HepG2 (cell line): ENCODE measurements around the gene ELP2. TPM values are rescaled to one million over a fixed set of nuclear protein-coding genes. Genes with fewer than 3 reads are reported as not detected.

Experiments
- ATAC-seq: fragments of 200-7000 bp; cut with Tn5 transposase; 3 replicates; pipeline ENCODE4 v1.9.1; 2020; ENCODE audit warnings: mild to moderate bottlenecking, moderate library complexity
- BruUV-seq: library from RNA; stranded (reverse); fragments of 400-500 nt; replicated peaks from 2 replicates; lab custom pipeline; 2021; lab: Mats Ljungman, UMichigan
- CTCF ChIA-PET: fragments of 300-600 bp; formaldehyde crosslinking; extraction: SDS; loops from one replicate; lab custom pipeline; 2021; ENCODE audit warnings: low total read pairs, inconsistent platforms, low intra/inter-chr PET ratio; lab: Yijun Ruan, JAX
- POLR2A ChIA-PET: fragments of 350-600 bp; sonication (Branson Sonifier 250); formaldehyde crosslinking; loops from one replicate; lab custom pipeline; 2020; ENCODE audit warnings: antibody characterized with exemption, inconsistent platforms; lab: Yijun Ruan, JAX
- DNase-seq: peaks from one replicate; pipeline ENCODE4 v3.0.0-alpha.2; 2015; ENCODE audit warnings: low spot score
- FAIRE-seq: peaks from 3 replicates; lab custom pipeline; 2011; peaks lifted over from hg19 to GRCh38; lab: Jason Lieb, UNC
- H2AFZ ChIP-seq: one replicate; pipeline ENCODE4 v1.6.1; 2011; ENCODE audit warnings: low read length, inconsistent platforms
- H3K27ac ChIP-seq: fragments of 300-600 bp; 3 replicates; pipeline ENCODE4 v1.8.0; 2011; ENCODE audit warnings: mixed run types, mild to moderate bottlenecking, mixed read lengths, low read length, inconsistent platforms; ENCODE audit not compliant: insufficient read depth; ENCODE audit errors: extremely low read length
- H3K27me3 ChIP-seq, 2 experiments: fragments of 200-600 bp in 1 of 2; 2 replicates in 1 of 2; 3 replicates in 1 of 2; pipeline versions ENCODE4 v1.6.0 to v1.8.0; 2011; ENCODE audit warnings: low read length in 2 of 2, mild to moderate bottlenecking in 2 of 2, moderate library complexity in 2 of 2, inconsistent platforms in 1 of 2; ENCODE audit not compliant: insufficient read depth in 2 of 2, control insufficient read depth in 1 of 2
- H3K36me3 ChIP-seq, 2 experiments: fragments of 200-600 bp in 1 of 2; replicated peaks in 1 of 2; 2 replicates in 1 of 2; 3 replicates in 1 of 2; pipeline versions ENCODE4 v1.5.1 to v1.8.0; 2011; ENCODE audit warnings: low read length in 2 of 2, inconsistent platforms in 1 of 2; ENCODE audit not compliant: insufficient read depth in 2 of 2, control insufficient read depth in 1 of 2
- H3K4me1 ChIP-seq: 2 replicates; pipeline ENCODE4 v1.5.1; 2012; ENCODE audit warnings: low read length, inconsistent platforms; ENCODE audit not compliant: insufficient read depth
- H3K4me2 ChIP-seq: 2 replicates; pipeline ENCODE4 v1.6.0; 2011; ENCODE audit warnings: low read depth, low read length, inconsistent platforms
- H3K4me3 ChIP-seq, 3 experiments: fragments of 200-600 bp in 1 of 3; sonication (generic), shearing (Covaris generic) in 1 of 3; replicated peaks in 1 of 3; 2 replicates each; pipeline ENCODE4 v1.5.1; 2011 to 2016; ENCODE audit warnings: low read length in 3 of 3, inconsistent platforms in 2 of 3, low read depth in 2 of 3, mild to moderate bottlenecking in 2 of 3, control low read depth in 1 of 3, mixed read lengths in 1 of 3; ENCODE audit not compliant: insufficient read depth in 1 of 3
- H3K79me2 ChIP-seq: one replicate; pipeline ENCODE4 v1.6.1; 2011; ENCODE audit warnings: low read length, inconsistent platforms; ENCODE audit not compliant: insufficient read depth
- H3K9ac ChIP-seq: 2 replicates; pipeline ENCODE4 v1.6.0; 2011; ENCODE audit warnings: mild to moderate bottlenecking, low read depth, low read length, inconsistent platforms; ENCODE audit not compliant: insufficient read depth
- H3K9me3 ChIP-seq: 2 replicates; pipeline ENCODE4 v1.5.1; 2012; ENCODE audit warnings: mild to moderate bottlenecking, low read length
- H4K20me1 ChIP-seq: 2 replicates; pipeline ENCODE4 v1.6.0; 2011; ENCODE audit warnings: inconsistent platforms, mild to moderate bottlenecking, low read length, moderate library complexity; ENCODE audit not compliant: insufficient read depth
- ATF1 ChIP-seq: IDR thresholded peaks from 2 replicates; pipeline ENCODE4 v1.6.1; 2016; ENCODE audit warnings: mild to moderate bottlenecking, control low read depth
- ERF ChIP-seq: IDR thresholded peaks from 2 replicates; pipeline ENCODE4 v1.6.1; 2018; ENCODE audit warnings: missing biosample characterization, missing genetic modification reagents
- HMG20B ChIP-seq: conservative IDR thresholded peaks from 2 replicates; pipeline ENCODE4 v1.6.1; 2016; ENCODE audit warnings: missing genetic modification reagents, missing compliant biosample characterization
- MATR3 ChIP-seq: sonication (generic); formaldehyde crosslinking; IDR thresholded peaks from 2 replicates; pipeline ENCODE4 v1.4.0; 2020; ENCODE audit warnings: missing genetic modification reagents
- NR2F6 ChIP-seq, 2 experiments: IDR thresholded peaks; 2 replicates each; pipeline ENCODE4 v1.6.1; 2016; ENCODE audit warnings: antibody characterized with exemption in 1 of 2, mild to moderate bottlenecking in 1 of 2
- PLSCR1 ChIP-seq: sonication (generic); formaldehyde crosslinking; IDR thresholded peaks from 2 replicates; pipeline ENCODE4 v1.5.0; 2020; ENCODE audit warnings: missing genetic modification reagents, mild to moderate bottlenecking, borderline replicate concordance
- POLR2G ChIP-seq: fragments of 200-400 bp; formaldehyde crosslinking; IDR thresholded peaks from 2 replicates; pipeline ENCODE4 v1.6.1; 2018; ENCODE audit warnings: mild to moderate bottlenecking, low read depth, low read length, moderate library complexity
- SNRNP70 ChIP-seq: fragments of 200-400 bp; formaldehyde crosslinking; IDR thresholded peaks from 2 replicates; pipeline ENCODE4 v1.6.1; 2017; ENCODE audit warnings: mild to moderate bottlenecking, low read depth, low read length, moderate library complexity
- ZNF354B ChIP-seq: sonication (generic); formaldehyde crosslinking; IDR thresholded peaks from 2 replicates; pipeline ENCODE4 v1.8.0; 2022; ENCODE audit warnings: mild to moderate bottlenecking, missing genetic modification reagents
- WGBS: methylation state at CpG from one replicate; pipeline ENCODE4 v1.1.6; 2017; ENCODE audit warnings: low lambda C conversion rate; 5-methylcytosine and 5-hydroxymethylcytosine counted together
- in situ Hi-C: cut with HindIII; loops from 2 replicates; pipeline ENCODE4 v1.10.0; 2017; ENCODE audit warnings: low pct_unique_long_range_greater_than_20kb; ENCODE audit not compliant: extremely low pct_ligation_motif_present
- intact Hi-C: fragments of 100-400 bp; cut with micrococcal nuclease; formaldehyde crosslinking; loops from one replicate; pipeline ENCODE4 v1.10.0; 2022; ENCODE audit not compliant: unreplicated experiment
- polyA plus RNA-seq, 8 experiments: library from polyadenylated mRNA; depleted of rRNA in 3 of 8; stranded (reverse) in 7 of 8; unstranded in 1 of 8; fragments of >200 nt; fragmentation: Illumina TruSeq in 4 of 8; extraction: Trizol in 4 of 8; gene quantifications; 2 replicates each; pipeline versions ENCODE4 v1.2.1 to v1.2.3, GENCODE V29; 2011 to 2016; ENCODE audit warnings: low read depth in 4 of 8, missing spikeins in 1 of 8, mixed read lengths in 1 of 8; ENCODE audit not compliant: insufficient read depth in 1 of 8
- total RNA-seq, 5 experiments: library from RNA; depleted of rRNA; stranded (reverse); fragments of >200 nt; fragmentation: Illumina TruSeq; extraction: Trizol; gene quantifications; 2 replicates each; pipeline ENCODE4 v1.2.3, GENCODE V29; 2016; ENCODE audit warnings: low read depth in 1 of 5
- TF ChIP-seq, protein P1 (sequence below): sonication (generic); formaldehyde crosslinking; IDR thresholded peaks from 2 replicates; pipeline ENCODE4 v1.4.0; 2020; ENCODE audit warnings: missing genetic modification reagents
- TF ChIP-seq, protein P2 (sequence below): sonication (generic); formaldehyde crosslinking; IDR thresholded peaks from 2 replicates; pipeline ENCODE4 v1.8.0; 2022; ENCODE audit warnings: mild to moderate bottlenecking, missing genetic modification reagents
- TF ChIP-seq, protein P3 (sequence below): sonication (generic); formaldehyde crosslinking; IDR thresholded peaks from 2 replicates; pipeline ENCODE4 v1.8.0; 2022; ENCODE audit warnings: missing genetic modification reagents, mild to moderate bottlenecking, inconsistent platforms, borderline replicate concordance
- TF ChIP-seq, protein P4 (sequence below): sonication (generic); formaldehyde crosslinking; IDR thresholded peaks from 2 replicates; pipeline ENCODE4 v1.4.0; 2020; ENCODE audit warnings: missing genetic modification reagents
- TF ChIP-seq, protein P5 (sequence below): sonication (generic); formaldehyde crosslinking; IDR thresholded peaks from 2 replicates; pipeline ENCODE4 v1.5.0; 2020; ENCODE audit warnings: mild to moderate bottlenecking, missing genetic modification reagents

The ELP2 gene
- total and polyA plus RNA-seq, 2 of the 13 experiments (the other 11 are each of a cell fraction or from before 2014, with no cell fraction given): 98.7 to 100 TPM

DNA sequence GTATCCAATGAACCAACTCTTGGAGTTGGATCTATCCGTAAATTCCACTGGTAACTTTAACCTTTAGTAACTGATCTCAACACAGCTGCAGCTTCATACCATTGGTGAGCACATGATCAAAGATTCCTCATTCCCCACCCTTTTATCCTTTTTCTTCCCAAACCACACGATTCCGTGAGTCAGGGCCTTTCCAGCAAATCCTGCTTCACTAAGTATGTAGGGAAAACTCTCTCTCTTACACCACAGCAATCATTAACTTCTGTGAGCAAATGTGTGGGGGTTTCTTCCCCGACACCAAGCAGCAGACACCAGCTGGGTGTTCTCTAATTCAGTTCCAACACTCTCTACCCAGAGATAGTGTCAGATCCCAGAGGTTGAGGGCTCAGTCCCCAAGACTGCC lies 23.5 kb downstream of the ELP2 start (continued):
- TF ChIP-seq, protein P1, sequence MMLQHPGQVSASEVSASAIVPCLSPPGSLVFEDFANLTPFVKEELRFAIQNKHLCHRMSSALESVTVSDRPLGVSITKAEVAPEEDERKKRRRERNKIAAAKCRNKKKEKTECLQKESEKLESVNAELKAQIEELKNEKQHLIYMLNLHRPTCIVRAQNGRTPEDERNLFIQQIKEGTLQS (CRISPR knock-in tag): no peak
- TF ChIP-seq NR2F6 (IDR thresholded peaks at IDR 0.05): no peak
- TF ChIP-seq NR2F6 (CRISPR knock-in tag; IDR thresholded peaks at IDR 0.05): no peak
- no peak for TF ChIP-seq ATF1 (CRISPR knock-in tag)
- TF ChIP-seq ERF: no peak
- TF ChIP-seq, all 625 proteins: peak for 0

DNA sequence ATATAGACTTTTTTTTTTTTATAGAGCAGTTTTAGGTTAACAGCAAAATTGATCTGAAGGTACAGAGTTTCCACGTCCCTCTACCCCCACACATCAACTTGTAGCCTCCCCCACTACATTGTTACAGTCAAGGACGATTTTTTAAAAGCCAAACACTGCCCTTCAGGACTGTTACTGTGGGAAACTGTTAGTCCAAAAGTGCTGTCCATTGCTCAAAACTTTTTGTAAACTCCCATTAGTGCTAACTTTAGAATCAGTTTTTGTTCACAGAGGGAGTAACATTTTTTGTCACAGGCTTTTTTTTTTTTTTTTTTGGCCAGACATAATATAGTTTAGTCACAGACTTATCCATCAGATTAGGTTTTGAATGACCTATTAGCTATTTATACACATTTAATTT lies 24.1 kb downstream of the ELP2 start:
- WGBS: 59% methylated on average over 2 of the region's 2 CpGs
- intact Hi-C loops: no loop called here
- no peak overlapping the region for H3K9ac ChIP-seq
- no peak for TF ChIP-seq MATR3
- TF ChIP-seq, protein P2, sequence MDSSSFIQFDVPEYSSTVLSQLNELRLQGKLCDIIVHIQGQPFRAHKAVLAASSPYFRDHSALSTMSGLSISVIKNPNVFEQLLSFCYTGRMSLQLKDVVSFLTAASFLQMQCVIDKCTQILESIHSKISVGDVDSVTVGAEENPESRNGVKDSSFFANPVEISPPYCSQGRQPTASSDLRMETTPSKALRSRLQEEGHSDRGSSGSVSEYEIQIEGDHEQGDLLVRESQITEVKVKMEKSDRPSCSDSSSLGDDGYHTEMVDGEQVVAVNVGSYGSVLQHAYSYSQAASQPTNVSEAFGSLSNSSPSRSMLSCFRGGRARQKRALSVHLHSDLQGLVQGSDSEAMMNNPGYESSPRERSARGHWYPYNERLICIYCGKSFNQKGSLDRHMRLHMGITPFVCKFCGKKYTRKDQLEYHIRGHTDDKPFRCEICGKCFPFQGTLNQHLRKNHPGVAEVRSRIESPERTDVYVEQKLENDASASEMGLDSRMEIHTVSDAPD (CRISPR knock-in tag): no peak
- no peak for TF ChIP-seq POLR2G
- no peak for TF ChIP-seq ZNF354B (CRISPR knock-in tag)
- TF ChIP-seq, protein P3, sequence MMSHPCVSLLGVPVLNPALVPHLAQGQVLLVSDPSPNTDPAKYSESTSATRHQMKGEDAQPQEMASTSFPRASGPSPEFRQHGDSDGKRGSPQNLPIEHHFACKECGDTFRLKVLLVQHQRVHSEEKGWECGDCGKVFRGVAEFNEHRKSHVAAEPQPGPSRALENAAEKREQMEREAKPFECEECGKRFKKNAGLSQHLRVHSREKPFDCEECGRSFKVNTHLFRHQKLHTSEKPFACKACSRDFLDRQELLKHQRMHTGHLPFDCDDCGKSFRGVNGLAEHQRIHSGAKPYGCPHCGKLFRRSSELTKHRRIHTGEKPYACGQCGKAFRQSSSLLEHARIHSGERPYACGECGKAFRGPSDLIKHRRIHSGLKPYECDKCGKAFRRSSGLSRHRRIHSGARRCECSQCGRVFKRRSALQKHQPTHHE (CRISPR knock-in tag): no peak
- TF ChIP-seq, protein P4, sequence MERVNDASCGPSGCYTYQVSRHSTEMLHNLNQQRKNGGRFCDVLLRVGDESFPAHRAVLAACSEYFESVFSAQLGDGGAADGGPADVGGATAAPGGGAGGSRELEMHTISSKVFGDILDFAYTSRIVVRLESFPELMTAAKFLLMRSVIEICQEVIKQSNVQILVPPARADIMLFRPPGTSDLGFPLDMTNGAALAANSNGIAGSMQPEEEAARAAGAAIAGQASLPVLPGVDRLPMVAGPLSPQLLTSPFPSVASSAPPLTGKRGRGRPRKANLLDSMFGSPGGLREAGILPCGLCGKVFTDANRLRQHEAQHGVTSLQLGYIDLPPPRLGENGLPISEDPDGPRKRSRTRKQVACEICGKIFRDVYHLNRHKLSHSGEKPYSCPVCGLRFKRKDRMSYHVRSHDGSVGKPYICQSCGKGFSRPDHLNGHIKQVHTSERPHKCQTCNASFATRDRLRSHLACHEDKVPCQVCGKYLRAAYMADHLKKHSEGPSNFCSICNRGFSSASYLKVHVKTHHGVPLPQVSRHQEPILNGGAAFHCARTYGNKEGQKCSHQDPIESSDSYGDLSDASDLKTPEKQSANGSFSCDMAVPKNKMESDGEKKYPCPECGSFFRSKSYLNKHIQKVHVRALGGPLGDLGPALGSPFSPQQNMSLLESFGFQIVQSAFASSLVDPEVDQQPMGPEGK (CRISPR knock-in tag): no peak
- no peak for TF ChIP-seq PLSCR1 (CRISPR knock-in tag)
- no peak for TF ChIP-seq HMG20B (CRISPR knock-in tag)
- TF ChIP-seq, protein P5, sequence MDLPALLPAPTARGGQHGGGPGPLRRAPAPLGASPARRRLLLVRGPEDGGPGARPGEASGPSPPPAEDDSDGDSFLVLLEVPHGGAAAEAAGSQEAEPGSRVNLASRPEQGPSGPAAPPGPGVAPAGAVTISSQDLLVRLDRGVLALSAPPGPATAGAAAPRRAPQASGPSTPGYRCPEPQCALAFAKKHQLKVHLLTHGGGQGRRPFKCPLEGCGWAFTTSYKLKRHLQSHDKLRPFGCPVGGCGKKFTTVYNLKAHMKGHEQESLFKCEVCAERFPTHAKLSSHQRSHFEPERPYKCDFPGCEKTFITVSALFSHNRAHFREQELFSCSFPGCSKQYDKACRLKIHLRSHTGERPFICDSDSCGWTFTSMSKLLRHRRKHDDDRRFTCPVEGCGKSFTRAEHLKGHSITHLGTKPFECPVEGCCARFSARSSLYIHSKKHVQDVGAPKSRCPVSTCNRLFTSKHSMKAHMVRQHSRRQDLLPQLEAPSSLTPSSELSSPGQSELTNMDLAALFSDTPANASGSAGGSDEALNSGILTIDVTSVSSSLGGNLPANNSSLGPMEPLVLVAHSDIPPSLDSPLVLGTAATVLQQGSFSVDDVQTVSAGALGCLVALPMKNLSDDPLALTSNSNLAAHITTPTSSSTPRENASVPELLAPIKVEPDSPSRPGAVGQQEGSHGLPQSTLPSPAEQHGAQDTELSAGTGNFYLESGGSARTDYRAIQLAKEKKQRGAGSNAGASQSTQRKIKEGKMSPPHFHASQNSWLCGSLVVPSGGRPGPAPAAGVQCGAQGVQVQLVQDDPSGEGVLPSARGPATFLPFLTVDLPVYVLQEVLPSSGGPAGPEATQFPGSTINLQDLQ: no peak
- no peak for TF ChIP-seq SNRNP70

More for the DNA sequence above, 24.1 kb downstream of the ELP2 start:
- Histone ChIP-seq H3K4me2 (no peak overlapping the region), H3K27me3 (no peaks in the 10 kb centered on the region), H2AFZ (no peak overlapping the region), H4K20me1 (no peaks in the 10 kb centered on the region), H3K4me1 (peaks cover 23% of the 10 kb centered on the region), H3K79me2 (peaks cover 5% of the 10 kb centered on the region), H3K27ac (peak overlapping the region; percentile 20), H3K4me3 (no peak overlapping the region), H3K9me3 (no peaks in the 10 kb centered on the region), H3K36me3 (peaks cover 14 to 84% of the 10 kb centered on the region in 2 experiments)
- no TSS peak for BruUV-seq
- in situ Hi-C loops: no loop called here
- ChIA-PET POLR2A (no interaction called here), CTCF (no interaction called here)
- DNase-seq: no peak
- peak; percentile 29; the same call in 2 of the 3 replicates for ATAC-seq
- FAIRE-seq: no peak
